8988T (cell line): Measurements from ENCODE around the gene ADCY5.

Source experiments
- DNase-seq: peaks from one replicate; pipeline ENCODE4 v3.0.0; 2011

ADCY5 gene

GRCh38 chr3:123320221-123320620 is 128.7 kb downstream of the ADCY5 start:
- no peak for DNase-seq

GRCh38 chr3:123319760-123320159 is 129.1 kb downstream of the ADCY5 start:
- no peak for DNase-seq

GRCh38 chr3:123318374-123318773 is 130.5 kb downstream of the ADCY5 start:
- no peak for DNase-seq

GRCh38 chr3:123317716-123318115 is 131.2 kb downstream of the ADCY5 start:
- DNase-seq = no peak

GRCh38 chr3:123315271-123315595 is 133.7 kb downstream of the ADCY5 start:
- no peak for DNase-seq

GRCh38 chr3:123314359-123315270 is 134.3 kb downstream of the ADCY5 start:
- DNase-seq = no peak

- DNase-seq = no peak
These were observed 135.0 kb downstream of the ADCY5 start for GRCh38 chr3:123313889-123314288.

- no peak for DNase-seq
These were observed 136.3 kb downstream of the ADCY5 start for GRCh38 chr3:123312331-123313265.

GRCh38 chr3:123311201-123311600 is 137.7 kb downstream of the ADCY5 start:
- DNase-seq = no peak

GRCh38 chr3:123310741-123311140 is 138.1 kb downstream of the ADCY5 start:
- DNase-seq = no peak

- DNase-seq = no peak
These were observed 138.7 kb downstream of the ADCY5 start for GRCh38 chr3:123310186-123310585.

- DNase-seq = no peak
These were observed 141.8 kb downstream of the ADCY5 start for GRCh38 chr3:123307064-123307463.

GRCh38 chr3:123305192-123305591 is 143.7 kb downstream of the ADCY5 start:
- no peak for DNase-seq

GRCh38 chr3:123303976-123304560 is 144.8 kb downstream of the ADCY5 start:
- no peak for DNase-seq

GRCh38 chr3:123302961-123303360 is 145.9 kb downstream of the ADCY5 start:
- DNase-seq = no peak

GRCh38 chr3:123301331-123302184 is 147.3 kb downstream of the ADCY5 start:
- DNase-seq = no peak

GRCh38 chr3:123300583-123300982 is 148.3 kb downstream of the ADCY5 start:
- no peak for DNase-seq

GRCh38 chr3:123300056-123300455 is 148.8 kb downstream of the ADCY5 start:
- no peak for DNase-seq

GRCh38 chr3:123299581-123299980 is 149.3 kb downstream of the ADCY5 start:
- no peak for DNase-seq

- DNase-seq = no peak
These were observed 150.0 kb downstream of the ADCY5 start for GRCh38 chr3:123298903-123299302.

GRCh38 chr3:123297627-123297899 is 151.3 kb downstream of the ADCY5 start:
- DNase-seq = peak; percentile 64

GRCh38 chr3:123296836-123297626 is 151.9 kb downstream of the ADCY5 start:
- no peak for DNase-seq
